ENCODE measurements around the gene KPTN. TPM values are rescaled to one million over a fixed set of nuclear protein-coding genes. Genes with fewer than 3 reads are reported as not detected.
A peak's percentile ranks its signal among the peaks of the same experiment; 100 is the strongest.

KPTN gene
- total and polyA plus RNA-seq, 2 experiments from 2014 or later, result 10.1 to 22.6 TPM

DNA sequence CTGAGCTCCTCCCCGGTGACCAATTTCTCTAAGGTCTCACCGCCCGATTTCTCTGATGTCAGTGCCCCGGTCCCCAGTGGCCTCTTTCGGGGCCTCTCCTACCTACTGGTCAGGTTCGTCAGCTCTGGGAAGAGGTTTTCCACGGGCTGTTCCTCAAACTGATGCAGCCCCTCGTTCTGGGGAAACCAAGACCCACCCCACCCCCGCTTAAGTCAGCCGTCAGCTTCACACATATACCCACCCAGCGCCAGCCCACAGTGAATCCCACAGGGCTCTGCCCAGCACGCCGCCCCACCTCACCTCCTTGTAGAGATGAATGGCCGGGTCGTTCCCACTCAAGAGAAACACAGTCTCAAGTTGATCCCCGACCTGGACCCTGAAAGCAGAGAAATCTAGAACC is 3.4 kb downstream of the KPTN start:
- H4K20me1 ChIP-seq (ENCODE audit: insufficient read depth, poor library complexity, severe bottlenecking), result no peaks in the 10 kb centered on the region

DNA sequence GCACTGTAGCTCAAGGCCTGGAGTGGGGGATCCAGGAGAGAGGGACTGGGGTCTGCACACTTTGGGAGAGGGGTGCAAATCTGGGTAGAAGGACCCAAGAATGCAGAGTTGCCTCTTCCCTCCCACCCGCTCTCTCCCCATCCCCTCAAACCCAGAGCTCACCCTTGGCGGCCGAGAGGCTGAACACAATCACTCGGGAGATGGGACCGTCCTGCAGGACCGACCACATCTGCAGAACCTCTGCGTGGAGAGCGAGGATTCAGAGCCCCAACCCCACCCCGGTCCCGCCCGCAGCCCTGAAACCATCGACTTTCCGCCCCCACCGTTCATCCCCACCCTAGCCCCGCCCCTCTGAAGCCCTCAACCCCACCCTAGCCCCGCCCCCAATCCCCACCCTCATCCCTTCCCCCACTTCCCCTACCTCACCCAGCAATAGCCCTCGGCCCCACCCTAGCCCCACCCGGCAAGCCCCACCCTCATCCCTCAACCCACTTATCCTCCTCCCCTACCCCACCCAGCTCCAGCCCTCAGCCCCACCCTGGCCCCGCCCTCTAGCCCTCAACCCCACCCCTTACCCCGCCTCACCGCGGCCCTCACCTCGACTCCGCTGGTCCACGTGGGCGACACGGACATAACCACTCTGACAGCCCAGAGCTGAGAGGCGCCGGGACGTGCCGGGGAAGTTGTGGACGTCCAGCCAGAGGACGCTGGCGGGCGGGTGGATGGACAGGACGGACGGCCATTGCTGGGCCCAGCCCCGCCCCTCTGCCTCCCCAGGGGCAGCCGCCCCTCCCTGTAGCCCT is 4.1 kb downstream of the KPTN start:
- Histone ChIP-seq H3K36me3 (replicated peaks; ENCODE audit: insufficient read depth, low read depth) (no peaks in the 10 kb centered on the region), H3K27ac (no peak overlapping the region), H3K4me2 (peak overlapping the region; percentile 57), H3K79me2 (no peaks in the 10 kb centered on the region), H3K27me3 (no peaks in the 10 kb centered on the region), H3K9me3 (ENCODE audit: low read depth) (no peaks in the 10 kb centered on the region), H3K9me2 (replicated peaks; ENCODE audit: insufficient read depth) (no peaks in the 10 kb centered on the region), H3K4me1 (ENCODE audit: insufficient read depth) (peaks cover 5% of the 10 kb centered on the region), H2AFZ (no peak overlapping the region), H3K4me3 (no peak overlapping the region), H4K20me1 (ENCODE audit: insufficient read depth, poor library complexity, severe bottlenecking) (no peaks in the 10 kb centered on the region)
- WGBS (ENCODE audit: low lambda C conversion rate, missing lambda C conversion rate), result 5% methylated on average over 12 of the region's 39 CpGs
- DNase-seq (ENCODE audit: low spot score), result no peak
- TF ChIP-seq EZH2phosphoT487 (IDR thresholded peaks at IDR 0.05; ENCODE audit: low read depth, severe bottlenecking, unreplicated experiment) (no peak), EZH2 (IDR thresholded peaks at IDR 0.05; ENCODE audit: borderline replicate concordance) (no peak)
- TF ChIP-seq, protein P1, sequence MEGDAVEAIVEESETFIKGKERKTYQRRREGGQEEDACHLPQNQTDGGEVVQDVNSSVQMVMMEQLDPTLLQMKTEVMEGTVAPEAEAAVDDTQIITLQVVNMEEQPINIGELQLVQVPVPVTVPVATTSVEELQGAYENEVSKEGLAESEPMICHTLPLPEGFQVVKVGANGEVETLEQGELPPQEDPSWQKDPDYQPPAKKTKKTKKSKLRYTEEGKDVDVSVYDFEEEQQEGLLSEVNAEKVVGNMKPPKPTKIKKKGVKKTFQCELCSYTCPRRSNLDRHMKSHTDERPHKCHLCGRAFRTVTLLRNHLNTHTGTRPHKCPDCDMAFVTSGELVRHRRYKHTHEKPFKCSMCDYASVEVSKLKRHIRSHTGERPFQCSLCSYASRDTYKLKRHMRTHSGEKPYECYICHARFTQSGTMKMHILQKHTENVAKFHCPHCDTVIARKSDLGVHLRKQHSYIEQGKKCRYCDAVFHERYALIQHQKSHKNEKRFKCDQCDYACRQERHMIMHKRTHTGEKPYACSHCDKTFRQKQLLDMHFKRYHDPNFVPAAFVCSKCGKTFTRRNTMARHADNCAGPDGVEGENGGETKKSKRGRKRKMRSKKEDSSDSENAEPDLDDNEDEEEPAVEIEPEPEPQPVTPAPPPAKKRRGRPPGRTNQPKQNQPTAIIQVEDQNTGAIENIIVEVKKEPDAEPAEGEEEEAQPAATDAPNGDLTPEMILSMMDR (IDR thresholded peaks at IDR 0.05; ENCODE audit: poor library complexity), result no peak

More for the DNA sequence above, 3.4 kb downstream of the KPTN start:
- Histone ChIP-seq H3K4me2 (no peak overlapping the region), H3K36me3 (replicated peaks; ENCODE audit: insufficient read depth, low read depth) (no peaks in the 10 kb centered on the region), H3K9me3 (ENCODE audit: low read depth) (no peaks in the 10 kb centered on the region), H3K79me2 (no peaks in the 10 kb centered on the region), H3K9me2 (replicated peaks; ENCODE audit: insufficient read depth) (no peaks in the 10 kb centered on the region), H3K4me3 (no peak overlapping the region), H2AFZ (no peak overlapping the region), H3K4me1 (ENCODE audit: insufficient read depth) (peaks cover 6% of the 10 kb centered on the region), H3K27ac (no peak overlapping the region), H3K27me3 (no peaks in the 10 kb centered on the region)
- TF ChIP-seq EZH2phosphoT487 (IDR thresholded peaks at IDR 0.05; ENCODE audit: low read depth, severe bottlenecking, unreplicated experiment) (no peak), EZH2 (IDR thresholded peaks at IDR 0.05; ENCODE audit: borderline replicate concordance) (no peak)
- TF ChIP-seq, protein P1 (IDR thresholded peaks at IDR 0.05; ENCODE audit: poor library complexity), result no peak
- no peak for DNase-seq (ENCODE audit: low spot score)
- WGBS (ENCODE audit: low lambda C conversion rate, missing lambda C conversion rate), result 87% methylated on average over 15 of the region's 16 CpGs

DNA sequence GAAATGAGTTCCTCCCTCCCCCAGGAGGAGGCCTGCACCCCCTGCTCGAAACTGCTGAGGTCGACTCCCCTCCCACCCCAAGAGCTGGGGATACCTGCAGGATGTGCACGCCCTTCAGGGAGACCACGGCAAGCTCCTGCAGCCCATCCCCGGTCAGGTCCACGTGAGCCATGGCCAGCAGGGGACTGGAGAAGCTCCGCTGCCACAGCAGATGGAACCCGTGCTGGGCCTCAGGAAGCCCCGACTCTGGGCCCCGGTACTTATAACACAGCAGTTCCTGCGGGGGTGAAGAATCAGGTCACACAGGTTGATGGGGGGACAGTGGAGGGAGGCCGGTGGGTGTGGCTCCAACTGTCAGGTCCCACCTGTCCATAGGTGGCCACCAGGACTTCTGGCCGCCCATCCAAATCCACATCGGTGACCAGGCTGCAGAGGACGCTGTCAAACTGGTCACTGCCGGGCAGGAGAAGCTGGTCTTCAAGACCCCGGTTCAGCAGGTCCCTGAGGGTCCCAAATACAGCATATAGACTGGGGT is 7.5 kb downstream of the KPTN start:
- H3K27me3 ChIP-seq, result peaks cover 6% of the 10 kb centered on the region
- H3K4me2 ChIP-seq, result no peak overlapping the region
- no peak overlapping the region for H3K4me3 ChIP-seq
- no peaks in the 10 kb centered on the region for H4K20me1 ChIP-seq (ENCODE audit: insufficient read depth, poor library complexity, severe bottlenecking)
- no peaks in the 10 kb centered on the region for H3K79me2 ChIP-seq
- no peaks in the 10 kb centered on the region for H3K36me3 ChIP-seq (replicated peaks; ENCODE audit: insufficient read depth, low read depth)
- TF ChIP-seq EZH2phosphoT487 (IDR thresholded peaks at IDR 0.05; ENCODE audit: low read depth, severe bottlenecking, unreplicated experiment), result no peak
- no peak for TF ChIP-seq EZH2 (IDR thresholded peaks at IDR 0.05; ENCODE audit: borderline replicate concordance)
- TF ChIP-seq, protein P1 (IDR thresholded peaks at IDR 0.05; ENCODE audit: poor library complexity), result no peak
- H3K9me2 ChIP-seq (replicated peaks; ENCODE audit: insufficient read depth), result no peaks in the 10 kb centered on the region
- WGBS (ENCODE audit: low lambda C conversion rate, missing lambda C conversion rate), result 89% methylated on average over 17 of the region's 17 CpGs
- DNase-seq (ENCODE audit: low spot score), result no peak
- H3K4me1 ChIP-seq (ENCODE audit: insufficient read depth), result peaks cover 6% of the 10 kb centered on the region
- no peak overlapping the region for H3K27ac ChIP-seq
- no peaks in the 10 kb centered on the region for H3K9me3 ChIP-seq (ENCODE audit: low read depth)
- H2AFZ ChIP-seq, result no peak overlapping the region

Data from hepatocyte (in vitro differentiated cells).